Measurements from ENCODE around the gene KIF26A.

KIF26A gene

DNA sequence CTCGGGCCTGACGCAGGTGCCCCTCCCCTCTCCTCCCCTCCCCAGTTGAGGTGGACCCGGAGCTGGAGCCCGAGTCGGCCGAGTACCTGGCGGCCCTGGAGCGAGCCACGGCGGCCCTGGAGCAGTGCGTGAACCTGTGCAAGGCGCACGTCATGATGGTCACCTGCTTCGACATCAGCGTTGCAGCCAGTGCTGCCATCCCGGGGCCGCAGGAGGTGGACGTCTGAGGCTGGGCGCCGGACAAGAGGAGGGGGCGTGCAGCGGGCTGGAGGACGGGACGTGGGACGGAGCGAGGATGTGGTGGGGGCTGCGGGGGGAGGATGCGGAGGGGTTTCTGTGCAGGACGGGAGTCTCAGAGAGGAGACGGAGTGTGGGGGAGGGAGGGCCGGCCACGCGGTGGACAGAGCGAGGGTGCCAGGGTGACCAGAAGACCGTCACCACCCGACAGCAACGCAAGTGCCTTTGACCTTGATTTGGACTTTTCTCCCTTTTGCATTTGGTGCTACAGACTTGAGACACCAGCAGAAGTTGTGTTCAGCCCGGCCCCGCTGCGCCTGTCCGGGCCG lies 41.3 kb downstream of the KIF26A start:
- no peak for DNase-seq

DNA sequence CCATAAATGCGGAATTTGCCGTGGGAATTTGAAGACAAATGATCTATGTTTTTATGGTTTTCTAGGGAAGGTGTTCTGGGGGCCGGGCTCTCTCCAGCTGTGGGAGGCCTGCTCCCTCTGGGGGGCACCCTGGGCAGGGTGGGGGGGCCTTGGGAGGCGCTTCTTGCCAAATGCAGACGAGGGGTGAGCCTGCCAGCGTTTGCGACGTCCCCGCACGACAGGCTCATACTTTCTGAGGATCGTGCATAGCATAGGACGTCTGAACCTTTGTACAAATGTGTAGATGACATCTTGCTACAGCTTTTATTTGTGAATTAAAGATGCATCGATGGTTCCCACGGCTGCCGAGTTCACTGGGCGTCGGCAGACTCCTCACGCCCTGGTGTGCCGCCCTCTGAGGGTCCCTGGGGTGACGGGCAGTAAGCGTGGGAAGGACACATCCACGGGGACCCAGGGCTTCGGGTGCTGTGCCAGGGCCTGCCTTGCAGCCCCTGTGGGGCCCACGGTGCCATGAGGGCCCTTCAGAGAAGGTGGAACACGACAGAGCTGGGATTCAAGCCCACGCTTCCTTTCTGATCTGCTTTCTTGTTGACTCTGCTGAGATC lies 42.3 kb downstream of the KIF26A start:
- no peak for DNase-seq

DNA sequence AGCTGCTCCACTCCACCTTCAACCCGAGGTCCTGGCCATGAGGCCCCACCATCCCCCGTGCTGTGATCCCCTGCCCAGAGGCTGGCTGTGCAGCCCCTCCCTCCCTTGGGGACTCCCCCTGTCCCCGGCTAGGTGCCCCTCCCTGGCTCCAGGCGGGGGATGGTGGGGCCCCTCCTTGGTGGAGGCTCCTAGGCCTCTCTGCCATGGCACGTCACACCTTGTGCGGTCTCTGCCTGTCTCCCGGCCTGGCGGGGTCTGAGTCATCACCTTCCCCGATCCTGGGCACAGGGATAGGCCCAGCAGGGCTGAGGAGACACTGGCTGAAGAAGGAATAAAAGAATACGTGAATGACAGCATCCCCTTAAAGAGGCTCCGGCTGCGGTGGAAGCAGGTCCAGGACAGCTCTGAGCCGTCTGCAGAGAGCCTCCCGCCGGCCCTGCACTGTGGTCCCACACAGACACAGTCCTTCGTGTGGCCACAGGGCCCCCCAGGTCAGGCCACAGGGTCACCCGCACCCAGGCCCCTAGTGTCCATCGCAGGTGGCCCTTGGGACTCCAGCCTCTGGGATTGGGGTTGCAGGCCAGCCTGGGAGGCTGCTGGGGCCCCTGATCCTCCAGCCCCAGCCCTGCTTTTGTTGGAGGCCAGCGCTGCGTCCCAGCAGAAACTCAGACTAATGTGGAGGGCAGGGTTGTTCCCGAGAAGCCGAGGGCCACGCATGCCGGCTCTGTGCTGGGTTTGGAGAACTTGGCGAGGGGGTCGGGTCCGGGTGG lies 43.6 kb downstream of the KIF26A start:
- DNase-seq = no peak

DNA sequence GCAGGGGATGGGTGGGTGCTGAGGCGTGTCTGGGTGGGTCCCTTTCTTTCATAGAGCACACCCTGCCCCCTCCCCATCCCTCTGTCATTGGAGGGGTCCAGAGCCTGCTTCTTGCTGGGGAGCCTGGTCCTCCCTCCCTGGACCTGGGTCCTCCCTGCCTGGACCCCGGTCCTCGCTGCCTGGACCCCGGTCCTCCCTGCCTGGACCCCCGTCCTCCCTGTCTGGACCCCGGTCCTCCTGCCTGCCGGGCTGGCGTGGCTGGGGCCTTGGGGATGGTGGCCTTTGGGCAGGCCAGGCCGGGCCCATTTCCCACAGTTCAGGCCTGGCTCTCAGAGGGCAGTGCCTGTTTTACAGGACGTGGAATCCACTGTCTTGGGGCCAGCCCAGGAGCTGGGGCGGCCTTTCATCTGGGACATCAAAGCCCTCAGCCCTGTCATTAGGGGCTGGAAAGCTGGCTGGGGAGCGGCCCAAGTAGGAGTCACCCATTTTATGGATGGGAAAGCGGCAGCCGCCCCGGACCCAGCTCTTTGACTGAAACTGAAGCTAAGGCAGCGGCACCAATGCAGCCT lies 44.6 kb downstream of the KIF26A start:
- DNase-seq = no peak

DNA sequence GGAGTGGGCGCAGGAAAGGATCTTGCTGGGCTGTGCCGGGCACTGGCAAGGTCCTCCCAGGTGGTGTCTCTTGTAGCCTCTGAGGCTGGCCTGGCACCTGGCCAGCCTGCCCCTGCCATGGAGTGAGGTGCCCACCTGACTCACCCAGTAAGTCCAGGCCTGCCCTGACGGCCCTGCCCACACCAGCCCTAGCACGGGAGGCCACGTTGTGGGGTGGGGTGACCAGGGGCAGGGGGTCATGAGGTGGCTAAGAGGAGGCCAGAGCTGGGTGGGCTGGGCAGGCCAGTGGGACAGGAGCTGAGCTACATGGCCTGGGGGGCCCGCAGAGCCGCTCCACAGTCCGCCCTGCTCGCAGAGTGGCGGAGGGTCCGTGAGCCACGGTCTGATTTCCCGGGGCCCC lies 45.4 kb downstream of the KIF26A start:
- no peak for DNase-seq

DNA sequence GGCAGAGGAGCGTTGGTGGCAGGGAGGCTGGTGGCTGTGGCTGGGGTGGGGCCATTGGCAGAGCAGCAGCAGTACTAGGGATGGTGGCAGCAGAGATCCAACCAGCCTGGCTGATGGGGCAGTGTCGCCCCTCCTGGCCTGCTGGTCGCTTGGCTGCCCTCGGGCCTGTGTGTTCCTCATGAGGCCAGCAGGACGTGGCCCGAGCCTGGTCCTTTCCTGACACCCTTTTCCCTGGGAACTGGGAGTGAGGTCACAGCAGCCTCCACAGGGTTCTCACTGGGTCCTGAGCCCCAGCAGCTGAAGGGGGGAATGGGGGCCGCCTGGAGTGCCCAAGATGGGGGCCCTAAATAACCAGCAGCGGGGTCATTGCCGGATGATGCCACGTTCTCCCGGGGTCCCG lies 46.1 kb downstream of the KIF26A start:
- DNase-seq = no peak

DNA sequence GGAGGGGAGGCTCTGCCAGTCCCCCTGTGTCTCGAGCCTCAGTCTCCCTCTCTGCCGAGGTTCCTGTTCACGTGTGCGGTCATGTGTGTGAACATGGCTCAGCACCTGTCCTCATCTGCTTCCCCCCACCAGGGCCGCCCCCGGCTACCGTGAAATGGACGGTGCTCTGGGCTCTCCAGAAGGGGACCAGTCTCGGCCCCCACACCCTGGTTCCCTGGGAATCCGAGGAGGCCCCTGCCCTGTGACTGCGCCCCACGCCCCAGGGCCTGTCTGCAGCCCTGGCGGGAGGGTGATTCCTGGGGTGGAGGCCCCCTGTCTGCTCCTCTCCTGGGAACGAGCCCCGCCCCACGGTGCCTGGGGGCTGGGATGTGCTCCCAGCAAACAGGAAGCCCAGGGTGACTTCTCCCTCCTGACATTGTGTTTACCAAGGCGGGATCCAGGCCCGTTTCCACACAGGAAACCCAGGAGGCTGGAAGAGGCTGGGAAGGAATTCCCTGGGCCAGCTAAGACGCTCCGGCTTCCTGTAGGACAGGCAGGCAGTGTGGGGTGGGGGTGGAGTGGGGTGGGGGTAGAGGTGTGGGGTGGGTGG lies 46.6 kb downstream of the KIF26A start:
- no peak for DNase-seq

DNA sequence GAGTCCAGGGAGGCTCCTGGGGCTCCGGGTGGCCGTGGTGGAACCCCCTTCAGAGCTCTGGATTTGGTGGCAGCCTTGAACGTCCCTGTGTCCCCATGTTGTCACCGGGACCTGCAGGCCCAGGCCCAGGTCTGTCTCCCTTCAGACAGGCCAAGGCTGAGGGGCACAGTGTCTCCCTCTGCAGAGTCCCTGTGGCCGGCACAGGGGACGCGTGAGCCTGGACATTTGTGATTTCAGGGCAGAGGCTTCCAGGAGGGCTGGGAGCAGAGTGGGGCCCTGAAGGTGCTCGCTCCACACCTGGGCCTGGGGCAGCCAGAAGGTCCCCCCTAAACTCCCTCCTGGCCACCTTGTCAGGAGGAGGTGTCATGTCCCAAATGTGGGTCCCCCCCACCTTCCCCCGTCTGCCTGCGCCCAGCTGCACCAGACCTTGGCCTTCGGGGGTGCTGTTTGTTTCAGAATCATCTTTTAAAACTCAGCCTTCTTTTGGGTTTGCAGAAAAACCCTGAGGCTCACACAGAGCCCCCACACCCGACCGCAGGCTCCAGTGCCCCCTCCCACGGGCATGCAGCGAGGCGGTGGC lies 47.6 kb downstream of the KIF26A start:
- DNase-seq = no peak

DNA sequence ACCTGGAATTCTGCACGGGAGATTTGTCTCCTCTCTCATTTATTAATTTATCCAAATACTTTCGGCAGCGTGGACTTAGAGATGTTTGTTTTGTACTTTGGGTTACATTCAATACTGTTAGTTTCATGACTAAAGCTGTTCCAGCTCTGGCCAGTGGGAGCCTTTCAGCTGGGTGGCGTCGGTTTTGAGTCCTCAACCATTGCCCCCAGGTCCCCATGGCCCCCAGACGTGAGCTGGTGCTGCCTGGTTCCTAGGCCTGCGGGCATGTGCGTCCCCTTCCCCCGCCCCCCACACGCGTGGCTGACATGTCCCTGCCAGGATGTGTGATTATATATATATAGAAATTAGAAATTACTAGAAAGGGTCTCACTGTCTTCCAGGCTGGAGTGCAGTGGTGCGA lies 48.2 kb downstream of the KIF26A start:
- DNase-seq = no peak

DNA sequence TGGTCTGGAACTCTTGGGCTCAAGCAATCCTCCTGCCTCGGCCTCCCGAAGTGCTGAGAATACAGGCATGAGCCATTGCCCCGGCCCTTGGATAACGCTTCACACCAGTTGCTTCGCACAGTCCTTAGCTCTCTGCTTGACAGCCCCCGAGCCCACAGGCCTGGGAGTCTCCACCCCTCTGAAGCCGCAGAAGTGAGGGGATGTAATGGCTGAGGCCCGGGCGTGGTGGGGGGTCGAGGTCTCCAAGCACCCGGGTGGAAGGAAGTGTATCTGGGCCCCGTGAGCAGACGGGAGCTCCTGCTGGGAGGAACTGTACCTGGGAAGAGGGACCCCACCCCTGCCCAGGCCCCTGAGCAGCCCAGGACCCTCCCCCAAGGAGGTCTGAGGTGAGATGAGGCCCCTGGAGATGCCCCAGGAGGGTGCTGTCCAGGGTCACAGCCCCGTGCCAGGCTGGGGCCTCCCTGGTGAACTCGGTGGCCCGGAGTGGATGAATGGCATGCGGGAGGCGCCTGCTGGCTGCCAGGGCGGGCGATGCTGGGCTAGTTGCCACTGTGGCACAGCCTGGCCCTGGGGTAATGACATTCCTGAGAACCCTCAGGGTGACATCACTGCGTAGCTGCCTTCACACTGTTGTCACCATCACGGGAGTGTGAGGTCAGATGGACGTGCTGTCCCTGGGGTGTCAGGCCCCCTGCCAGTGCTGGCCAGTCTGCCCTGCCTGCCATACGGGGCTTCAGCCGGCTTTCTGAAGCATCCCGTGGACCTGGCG lies 48.9 kb downstream of the KIF26A start:
- no peak for DNase-seq

DNA sequence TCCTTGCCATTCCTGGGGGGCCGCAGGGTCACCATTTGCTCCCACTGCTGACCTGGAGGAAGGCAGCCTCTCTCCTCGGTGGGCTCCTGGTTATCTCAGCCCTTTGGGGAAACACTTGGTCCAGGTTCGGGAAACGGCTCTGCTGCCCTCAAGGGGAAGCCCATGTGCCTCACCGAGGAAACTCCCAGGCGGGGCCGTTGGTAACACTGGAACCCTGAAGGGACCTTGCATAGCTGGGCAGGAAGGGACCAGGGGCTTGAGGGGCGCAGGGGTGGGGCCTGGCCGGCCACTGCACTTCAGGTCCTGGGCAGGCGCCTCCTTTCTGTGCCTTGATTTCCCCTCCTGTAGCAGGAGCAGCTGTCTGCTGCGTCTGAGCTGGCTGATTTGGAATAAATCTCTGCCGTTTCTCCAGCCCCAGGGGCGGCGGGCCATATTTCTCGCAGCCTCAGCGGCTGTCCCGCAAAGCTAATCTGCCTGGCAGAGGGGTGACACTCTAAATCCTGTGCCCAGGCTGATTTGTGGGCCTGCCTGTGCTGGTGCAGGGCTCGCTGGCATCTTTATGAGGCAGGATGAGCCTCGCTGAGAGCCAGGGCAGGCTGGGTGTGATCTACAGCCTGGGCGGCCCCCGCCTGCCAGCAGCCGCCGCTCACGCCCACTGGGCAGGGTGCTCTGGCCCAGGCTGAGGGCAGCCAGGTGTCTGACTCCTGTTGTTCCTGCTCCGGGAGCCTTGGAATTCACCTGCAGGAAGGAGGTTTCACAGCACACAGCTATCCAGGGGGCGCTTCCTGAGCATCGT lies 49.7 kb downstream of the KIF26A start:
- DNase-seq = no peak

DNA sequence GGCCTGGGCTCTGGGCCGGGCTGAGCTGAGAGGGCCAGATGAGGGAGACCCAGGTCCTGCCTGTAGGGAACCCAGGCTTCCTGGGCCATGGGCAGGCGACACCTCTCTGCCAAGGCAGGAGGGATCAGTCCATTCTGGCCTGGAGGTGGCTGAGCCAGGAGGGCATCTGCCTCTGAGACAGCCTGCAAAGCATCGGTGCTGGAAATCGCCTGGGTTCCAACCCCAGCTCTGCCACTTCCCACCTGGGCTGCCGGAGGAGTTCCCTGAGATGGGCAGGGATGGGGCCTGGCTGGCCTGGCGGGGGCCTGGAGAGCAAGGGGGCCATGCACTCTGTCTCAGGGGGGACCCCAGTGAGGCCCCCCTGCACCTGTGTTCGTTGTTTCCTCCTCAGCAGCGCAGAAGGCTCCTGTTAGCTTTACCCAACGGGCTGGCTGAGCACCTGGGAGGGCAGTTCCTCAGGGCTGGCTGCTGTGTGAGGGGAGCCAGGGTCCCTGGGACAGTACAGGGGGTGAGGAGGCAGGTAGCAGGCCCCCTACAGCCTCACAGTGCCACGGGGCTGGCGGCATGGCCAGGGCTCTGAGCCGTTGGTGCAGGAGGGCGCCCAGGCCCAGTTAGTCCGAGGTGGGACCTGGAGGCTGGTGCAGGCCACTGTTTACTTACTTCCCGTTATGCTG lies 50.5 kb downstream of the KIF26A start:
- no peak for DNase-seq

DNA sequence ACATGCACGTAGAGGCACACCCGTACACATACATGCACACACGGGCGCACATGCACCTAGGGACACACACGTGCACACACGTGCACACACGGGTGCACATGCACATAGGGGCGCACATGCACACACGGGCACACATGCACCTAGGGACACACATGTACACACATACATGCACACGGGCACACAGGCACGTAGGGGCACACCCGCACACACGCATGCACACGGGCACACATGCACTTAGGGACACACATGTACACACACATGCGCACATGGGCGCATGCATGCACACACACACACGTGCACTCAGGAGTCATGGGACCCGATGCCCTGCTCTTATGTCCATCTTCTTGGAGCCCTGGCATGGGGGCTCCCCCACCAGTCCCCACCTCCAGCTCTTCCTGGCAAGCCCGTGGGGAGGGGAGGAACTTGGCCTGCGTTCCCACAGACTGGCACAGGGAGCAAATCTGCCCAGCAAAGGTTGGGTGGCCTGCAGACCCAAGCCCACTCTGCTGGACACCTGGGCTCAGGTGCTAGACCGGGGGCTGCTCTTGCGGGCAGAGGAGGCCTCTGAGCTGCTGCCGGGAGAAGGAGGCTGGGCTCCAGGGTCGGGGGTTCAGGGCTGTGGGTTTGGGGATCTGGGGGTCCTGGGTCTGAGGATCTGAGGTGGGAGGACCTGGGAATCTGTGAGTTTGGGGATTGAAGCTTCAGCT lies 51.4 kb downstream of the KIF26A start:
- no peak for DNase-seq

DNA sequence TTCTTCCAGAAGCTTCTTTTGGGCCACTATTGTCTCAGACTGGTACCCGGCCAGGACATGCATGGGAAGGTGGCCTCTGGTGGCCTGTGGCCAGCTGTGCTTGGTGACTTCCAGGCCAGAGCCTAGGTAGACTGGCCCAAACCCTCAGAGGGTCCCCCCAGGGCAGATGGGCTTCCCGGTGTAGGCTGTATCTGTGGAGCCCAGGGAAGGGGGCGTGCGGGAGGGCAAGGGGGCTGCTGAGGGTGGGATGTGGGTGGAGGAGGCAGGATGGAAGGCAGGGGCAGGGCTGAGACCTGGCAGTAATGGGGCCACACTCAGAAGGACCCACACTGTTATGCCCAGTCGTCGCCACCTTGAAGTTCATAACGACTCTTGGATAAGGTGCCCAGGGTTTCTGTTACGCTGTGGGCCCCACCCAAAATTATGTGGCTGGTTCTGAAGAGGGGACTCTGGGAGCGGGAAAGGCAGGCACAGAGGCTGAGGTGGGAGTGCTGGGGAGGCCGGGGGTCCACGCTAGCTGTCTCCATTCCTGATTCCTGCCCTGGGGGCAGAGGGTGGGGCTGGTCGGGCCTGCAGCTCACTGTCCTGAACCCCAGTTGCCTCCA lies 52.1 kb downstream of the KIF26A start:
- no peak for DNase-seq

DNA sequence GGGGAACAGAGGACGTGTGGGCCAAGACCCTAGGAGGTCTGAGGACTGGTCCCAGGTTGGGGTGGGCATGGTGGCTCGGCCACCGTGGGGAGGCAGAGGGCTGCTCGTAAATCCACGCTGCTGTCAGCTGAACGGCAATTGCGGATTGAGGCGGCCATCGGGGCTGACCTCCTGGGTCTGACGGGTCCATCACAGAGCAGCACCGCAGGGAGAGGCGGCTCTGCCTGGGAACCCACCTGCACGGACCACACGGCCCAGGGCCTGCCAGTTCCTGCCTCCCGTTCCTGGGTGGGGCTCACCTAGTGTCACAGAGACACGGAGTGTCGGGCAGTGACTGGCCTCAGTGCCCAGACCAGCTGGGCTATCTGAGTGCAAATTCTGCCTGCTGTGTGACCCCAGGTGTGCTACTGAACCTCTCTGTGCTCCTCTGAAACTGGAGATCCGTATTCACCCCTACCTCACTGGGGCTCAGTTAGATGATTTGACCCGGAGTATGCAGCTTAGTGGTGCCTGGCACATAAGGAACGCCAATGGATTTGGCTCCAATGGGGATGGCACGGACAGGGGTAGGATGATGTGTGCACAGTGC lies 53.1 kb downstream of the KIF26A start:
- no peak for DNase-seq

DNA sequence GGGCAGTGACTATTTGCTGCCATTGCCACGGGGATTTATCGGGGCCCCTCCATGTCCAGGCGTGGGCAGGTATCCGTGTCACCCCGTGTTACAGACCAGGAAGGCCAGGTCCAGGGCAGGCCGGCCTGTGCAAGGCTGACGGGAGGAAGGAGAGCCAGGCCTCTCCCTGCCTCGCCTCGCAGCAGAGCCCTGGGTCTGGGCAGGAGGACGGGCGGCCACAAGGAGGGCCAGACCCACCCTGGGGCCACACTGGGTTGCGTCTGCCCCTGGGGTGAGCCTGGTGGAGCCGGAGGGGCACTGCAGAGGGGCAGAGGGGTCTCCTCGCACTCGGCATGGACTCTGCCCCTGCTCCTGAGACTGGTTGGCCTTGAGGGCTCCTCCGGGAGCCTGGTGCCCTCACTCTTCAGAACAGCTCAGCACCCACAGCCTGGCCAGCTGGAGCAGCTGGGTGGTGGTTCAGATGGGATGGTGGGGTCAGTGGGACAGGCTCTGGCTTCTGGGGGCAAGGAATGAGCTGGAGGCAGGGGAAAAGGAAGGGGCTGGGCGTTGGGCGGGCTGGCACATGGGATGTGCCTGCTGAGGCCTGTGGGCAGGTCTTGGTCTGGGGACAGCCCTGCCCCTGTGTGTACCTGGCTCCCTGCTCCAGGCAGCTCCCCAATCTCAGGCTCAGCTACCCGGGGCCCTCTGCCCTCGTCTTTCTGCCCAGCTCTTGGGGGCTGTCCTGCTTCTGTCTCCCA lies 53.9 kb downstream of the KIF26A start:
- no peak for DNase-seq

DNA sequence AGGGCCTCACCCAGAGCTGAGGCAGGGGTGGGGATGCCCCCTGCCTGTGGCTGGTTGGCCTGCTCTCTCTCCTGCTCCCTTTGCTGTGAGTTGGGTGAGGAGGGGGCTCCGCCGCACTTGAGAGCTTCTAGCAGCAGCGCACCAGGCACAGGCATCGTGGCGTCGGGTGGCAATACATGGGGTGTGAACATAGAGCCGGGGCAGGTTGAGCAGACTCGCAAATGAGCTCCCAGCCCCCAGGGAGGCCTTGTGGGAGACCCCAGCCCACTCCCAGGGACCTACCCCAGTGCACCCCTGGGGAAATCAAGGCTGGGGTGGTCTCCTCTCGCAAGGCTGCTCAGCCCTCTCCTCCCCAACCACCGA lies 54.5 kb downstream of the KIF26A start:
- DNase-seq = no peak

DNA sequence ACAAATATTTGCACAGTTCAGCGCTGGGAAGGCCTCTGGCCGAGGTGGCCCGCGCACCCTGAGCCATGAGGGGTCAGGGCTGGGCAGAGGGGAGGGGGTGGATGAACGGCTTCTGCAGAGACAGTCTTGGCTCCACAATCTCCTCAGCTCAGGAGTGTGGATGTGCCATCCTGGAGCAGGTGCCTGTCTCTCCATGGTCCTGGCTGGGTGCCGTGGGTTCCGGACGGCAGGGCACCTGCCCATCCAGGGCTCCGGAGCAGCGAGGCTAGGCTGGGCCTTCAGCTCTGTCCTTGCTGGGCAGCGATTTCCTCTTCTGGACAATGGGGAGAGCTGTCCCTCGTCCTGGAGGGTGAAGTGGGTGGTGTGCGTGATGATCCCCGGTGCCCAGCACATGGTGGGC lies 55.6 kb downstream of the KIF26A start:
- no peak for DNase-seq

DNA sequence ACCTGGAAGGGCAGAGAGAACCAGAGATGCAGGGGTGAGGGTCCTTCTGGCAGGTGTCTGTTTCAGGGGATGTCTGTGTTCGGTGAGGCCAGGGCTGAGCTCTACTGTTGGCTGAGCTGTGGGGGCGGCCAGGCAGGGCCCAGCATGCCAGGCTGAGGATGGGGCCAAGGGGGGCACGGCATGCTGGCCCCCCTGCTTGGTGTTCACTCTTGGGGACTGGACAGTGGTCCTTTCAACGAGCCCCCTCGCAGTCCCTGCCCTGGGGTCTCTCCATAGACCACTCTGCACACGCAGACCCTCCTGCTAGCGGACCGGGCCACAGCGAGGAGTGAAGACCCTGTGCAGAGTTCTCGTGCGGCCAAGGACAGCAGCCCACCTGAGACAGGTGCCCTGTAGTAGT lies 56.3 kb downstream of the KIF26A start:
- no peak for DNase-seq
